A673 (cell line): ENCODE data around the gene PLCB4. TPM values are rescaled to one million over a fixed set of nuclear protein-coding genes. Genes with fewer than 3 reads are reported as not detected.
A peak's percentile ranks its signal among the peaks of the same experiment; 100 is the strongest.

Experiments used
- BruUV-seq: library from RNA; stranded (reverse); fragments of 400-500 nt; replicated peaks from 2 replicates; lab custom pipeline; 2021; lab: Mats Ljungman, UMichigan
- CTCF ChIA-PET: fragments of 300-600 bp; sonication (Branson Sonifier 250); formaldehyde crosslinking; loops from one replicate; lab custom pipeline; 2022; ENCODE audit warnings: antibody characterized with exemption; lab: Charles Lee
- POLR2A ChIA-PET: fragments of 300-600 bp; sonication (Branson Sonifier 250); formaldehyde crosslinking; loops from one replicate; lab custom pipeline; 2022; ENCODE audit warnings: antibody characterized with exemption; ENCODE audit not compliant: low non-redundant PET; lab: Charles Lee
- DNase-seq: peaks from one replicate; pipeline ENCODE4 v3.0.0-alpha.2; 2015; ENCODE audit warnings: low spot score
- H3K27ac ChIP-seq: fragments of 200-600 bp; sonication (generic); 2 replicates; pipeline ENCODE4 v1.5.1; 2016; ENCODE audit warnings: mixed run types, low read depth, mild to moderate bottlenecking, mixed read lengths, antibody characterized with exemption, low read length; ENCODE audit not compliant: poor library complexity, severe bottlenecking
- H3K27me3 ChIP-seq: fragments of 200-600 bp; sonication (generic); replicated peaks from 2 replicates; pipeline ENCODE4 v1.6.1; 2017; ENCODE audit warnings: mixed run types, low read depth, mild to moderate bottlenecking, mixed read lengths, antibody characterized with exemption, low read length; ENCODE audit not compliant: insufficient read depth, poor library complexity
- H3K36me3 ChIP-seq: fragments of 200-600 bp; sonication (generic); 2 replicates; pipeline ENCODE4 v1.6.1; 2016; ENCODE audit warnings: mixed run types, mild to moderate bottlenecking, mixed read lengths, antibody characterized with exemption, low read length; ENCODE audit not compliant: insufficient read depth, poor library complexity, severe bottlenecking
- H3K4me1 ChIP-seq: fragments of 200-600 bp; sonication (generic); 2 replicates; pipeline ENCODE4 v1.6.1; 2017; ENCODE audit warnings: mixed run types, mild to moderate bottlenecking, mixed read lengths, antibody characterized with exemption, low read length; ENCODE audit not compliant: insufficient read depth, poor library complexity, severe bottlenecking
- H3K4me3 ChIP-seq: fragments of 200-600 bp; sonication (generic); 2 replicates; pipeline ENCODE4 v1.5.1; 2016; ENCODE audit warnings: low read depth, mixed run types, mild to moderate bottlenecking, mixed read lengths, low read length; ENCODE audit not compliant: poor library complexity, severe bottlenecking
- H3K9me3 ChIP-seq: fragments of 200-600 bp; sonication (generic); 2 replicates; pipeline ENCODE4 v1.6.1; 2016; ENCODE audit warnings: mixed run types, low read depth, mild to moderate bottlenecking, mixed read lengths, antibody characterized with exemption, low read length; ENCODE audit not compliant: poor library complexity, severe bottlenecking
- EZH2 ChIP-seq: fragments of 200-600 bp; sonication (generic); IDR thresholded peaks from 2 replicates; pipeline ENCODE4 v1.6.1; 2017; ENCODE audit warnings: borderline replicate concordance, low read depth, mild to moderate bottlenecking, mixed read lengths, antibody characterized with exemption, low read length; ENCODE audit not compliant: poor library complexity, severe bottlenecking
- intact Hi-C: fragments of 100-400 bp; cut with micrococcal nuclease; formaldehyde crosslinking; loops from one replicate; pipeline ENCODE4 v1.10.0; 2022; ENCODE audit not compliant: unreplicated experiment
- total RNA-seq: library from RNA; stranded (reverse); gene quantifications from 2 replicates; pipeline ENCODE4 v1.2.3, GENCODE V29; 2021
- TF ChIP-seq, protein P1 (sequence below): fragments of 300-800, 200-600 bp; sonication (generic); conservative IDR thresholded peaks from 2 replicates; pipeline ENCODE4 v1.5.1; 2017; ENCODE audit warnings: low read depth, mild to moderate bottlenecking, antibody characterized with exemption, low read length, moderate library complexity, mixed read lengths

Gene PLCB4
- total RNA-seq, 1 experiment from 2014 or later: 6.2 TPM

DNA sequence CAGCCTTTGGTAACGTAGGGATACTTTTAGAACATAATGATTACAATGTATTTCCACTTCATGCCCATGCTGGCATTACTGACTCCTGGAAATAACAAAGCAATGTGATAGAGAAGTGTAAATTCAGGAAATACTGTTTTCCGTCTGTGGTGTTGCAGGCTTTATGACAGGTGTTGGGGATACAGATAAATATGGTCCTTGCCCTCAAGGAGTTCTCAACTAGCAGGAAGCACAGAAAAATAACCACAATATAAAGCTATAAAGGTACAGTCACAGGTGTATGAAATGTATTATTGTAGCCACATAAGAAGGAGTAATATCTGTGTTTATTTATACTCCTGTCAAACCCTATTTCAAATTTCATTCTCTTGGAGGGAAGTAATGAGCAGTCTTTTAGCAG lies 432.6 kb downstream of the PLCB4 start:
- DNase-seq: no peak
- no TSS peak for BruUV-seq
- H3K4me1 ChIP-seq: no peaks in the 10 kb centered on the region
- intact Hi-C loops: no loop called here
- no peak overlapping the region for H3K4me3 ChIP-seq
- no peak for TF ChIP-seq EZH2
- TF ChIP-seq, protein P1, sequence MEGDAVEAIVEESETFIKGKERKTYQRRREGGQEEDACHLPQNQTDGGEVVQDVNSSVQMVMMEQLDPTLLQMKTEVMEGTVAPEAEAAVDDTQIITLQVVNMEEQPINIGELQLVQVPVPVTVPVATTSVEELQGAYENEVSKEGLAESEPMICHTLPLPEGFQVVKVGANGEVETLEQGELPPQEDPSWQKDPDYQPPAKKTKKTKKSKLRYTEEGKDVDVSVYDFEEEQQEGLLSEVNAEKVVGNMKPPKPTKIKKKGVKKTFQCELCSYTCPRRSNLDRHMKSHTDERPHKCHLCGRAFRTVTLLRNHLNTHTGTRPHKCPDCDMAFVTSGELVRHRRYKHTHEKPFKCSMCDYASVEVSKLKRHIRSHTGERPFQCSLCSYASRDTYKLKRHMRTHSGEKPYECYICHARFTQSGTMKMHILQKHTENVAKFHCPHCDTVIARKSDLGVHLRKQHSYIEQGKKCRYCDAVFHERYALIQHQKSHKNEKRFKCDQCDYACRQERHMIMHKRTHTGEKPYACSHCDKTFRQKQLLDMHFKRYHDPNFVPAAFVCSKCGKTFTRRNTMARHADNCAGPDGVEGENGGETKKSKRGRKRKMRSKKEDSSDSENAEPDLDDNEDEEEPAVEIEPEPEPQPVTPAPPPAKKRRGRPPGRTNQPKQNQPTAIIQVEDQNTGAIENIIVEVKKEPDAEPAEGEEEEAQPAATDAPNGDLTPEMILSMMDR: no peak
- H3K27ac ChIP-seq: no peak overlapping the region
- no peaks in the 10 kb centered on the region for H3K36me3 ChIP-seq
- ChIA-PET CTCF (no interaction called here), POLR2A (no interaction called here)
- H3K27me3 ChIP-seq: peaks cover 3% of the 10 kb centered on the region
- no peaks in the 10 kb centered on the region for H3K9me3 ChIP-seq

DNA sequence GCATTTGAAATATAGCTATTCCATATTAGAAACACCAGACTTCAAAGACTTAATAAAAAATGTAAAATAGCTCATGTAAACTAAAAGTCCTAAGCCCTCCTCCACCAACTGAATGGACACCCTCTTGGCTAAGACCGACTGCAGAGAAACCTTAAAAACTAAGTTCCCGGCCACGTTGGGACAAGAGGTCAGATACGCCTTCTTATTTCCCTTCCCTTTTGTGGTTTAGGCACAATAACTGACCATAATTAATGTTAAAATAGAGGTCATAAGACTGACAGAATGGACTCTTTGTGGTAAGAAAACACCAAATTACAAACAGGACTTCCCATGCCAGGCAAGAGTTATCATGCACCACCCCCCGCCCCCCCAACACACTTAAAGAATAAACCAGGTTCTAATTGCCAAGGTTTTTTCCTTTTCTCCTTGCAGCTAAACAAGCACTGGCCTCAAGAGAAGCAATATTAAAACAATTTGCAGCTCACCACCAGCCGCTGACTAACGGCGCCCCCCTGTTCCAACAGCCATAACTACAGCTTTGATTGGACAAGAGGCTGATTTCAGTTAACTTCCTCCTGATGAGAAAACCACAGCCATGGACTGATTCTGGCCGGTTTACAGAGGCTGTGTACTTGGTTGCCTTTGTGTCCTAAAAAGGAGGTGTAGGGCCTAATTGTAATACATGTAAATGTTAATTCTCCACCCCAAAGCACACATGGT lies 434.8 kb downstream of the PLCB4 start:
- CTCF ChIA-PET: interaction anchor here (0.7 kb wide), 1 partner anchor 106 kb away, joined by 11 read pairs; no protein-coding TSS in a partner anchor
- BruUV-seq: no TSS peak
- DNase-seq: peak; percentile 17
- H3K4me1 ChIP-seq: no peaks in the 10 kb centered on the region
- peaks cover 14% of the 10 kb centered on the region for H3K27me3 ChIP-seq
- no peak overlapping the region for H3K4me3 ChIP-seq
- intact Hi-C loops: no loop called here
- H3K36me3 ChIP-seq: no peaks in the 10 kb centered on the region
- TF ChIP-seq EZH2: no peak
- TF ChIP-seq, protein P1: peak; percentile 60
- POLR2A ChIA-PET: no interaction called here
- no peak overlapping the region for H3K27ac ChIP-seq
- no peaks in the 10 kb centered on the region for H3K9me3 ChIP-seq

DNA sequence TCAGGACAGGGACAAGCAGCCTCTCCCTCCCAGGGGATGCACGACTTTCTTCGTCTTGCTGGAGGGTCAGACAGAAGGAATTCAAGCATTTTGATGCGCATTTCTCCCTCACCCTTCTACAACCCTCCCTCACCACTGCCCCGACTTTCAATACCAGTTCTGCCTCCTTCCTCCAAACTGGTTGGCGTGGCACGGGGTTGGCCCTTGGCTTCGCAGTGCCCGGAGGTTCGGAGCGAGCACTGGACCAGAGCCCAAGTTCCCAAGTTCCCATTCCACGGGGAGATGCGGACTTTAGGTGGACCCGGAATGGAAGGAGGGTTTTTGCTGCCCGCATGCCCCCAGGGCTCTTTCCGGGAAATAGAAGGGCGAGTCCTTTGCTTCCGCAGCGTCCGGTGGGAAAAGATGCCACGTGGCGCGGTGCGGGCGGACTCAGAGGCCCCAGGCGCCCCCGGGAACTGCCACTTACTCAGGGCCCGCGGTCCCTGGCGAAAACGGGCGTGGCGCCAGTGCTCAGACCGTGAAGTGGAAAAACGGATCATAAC lies 437.5 kb downstream of the PLCB4 start:
- no peaks in the 10 kb centered on the region for H3K9me3 ChIP-seq
- H3K27ac ChIP-seq: no peak overlapping the region
- no peak overlapping the region for H3K4me3 ChIP-seq
- no peak for DNase-seq
- no peaks in the 10 kb centered on the region for H3K36me3 ChIP-seq
- POLR2A ChIA-PET: no interaction called here
- intact Hi-C loops: no loop called here
- no peaks in the 10 kb centered on the region for H3K4me1 ChIP-seq
- CTCF ChIA-PET: no interaction called here
- H3K27me3 ChIP-seq: peaks cover 29% of the 10 kb centered on the region
- BruUV-seq: no TSS peak
- TF ChIP-seq, protein P1: no peak
- TF ChIP-seq EZH2: no peak
